Hematopoietic multipotent progenitor cell treated with erythropoietin and hydrocortisone succinate and interleukin-3 and kit ligand, for 6 days (in vitro differentiated cells): Measurements from ENCODE around the gene WDR1.
"Not testable (repeated sequence)": the region's sequence is repeated elsewhere in the genome, so short reads cannot be mapped to it uniquely, and the experiment has no call there.

Experiments used
- DNase-seq: peaks from one replicate; pipeline ENCODE4 v3.0.0-alpha.2; 2015

WDR1 gene

GRCh38 chr4:10130178-10130888 lies 13.7 kb upstream of the WDR1 start:
- no peak for DNase-seq

- no peak for DNase-seq
These were observed 12.9 kb upstream of the WDR1 start for GRCh38 chr4:10129196-10130177.

- no peak for DNase-seq
These were observed 12.2 kb upstream of the WDR1 start for GRCh38 chr4:10128761-10129160.

GRCh38 chr4:10127531-10127930 lies 10.9 kb upstream of the WDR1 start:
- not testable (repeated sequence) for DNase-seq

- DNase-seq, result peak; percentile 48
These were observed 7.8 kb upstream of the WDR1 start for GRCh38 chr4:10124167-10124930.

- peak; percentile 86 for DNase-seq
These were observed 6.9 kb upstream of the WDR1 start for GRCh38 chr4:10123227-10124101.

- no peak for DNase-seq
These were observed 5.8 kb upstream of the WDR1 start for GRCh38 chr4:10122236-10122932.

- DNase-seq, result no peak
These were observed 5.1 kb upstream of the WDR1 start for GRCh38 chr4:10121568-10122208.

- no peak for DNase-seq
These were observed 4.5 kb upstream of the WDR1 start for GRCh38 chr4:10120943-10121567.

GRCh38 chr4:10119773-10120172 lies 3.2 kb upstream of the WDR1 start:
- DNase-seq, result no peak

- no peak for DNase-seq
These were observed 2.7 kb upstream of the WDR1 start for GRCh38 chr4:10119278-10119677.

- DNase-seq, result no peak
These were observed 1.7 kb upstream of the WDR1 start for GRCh38 chr4:10118048-10119004.

GRCh38 chr4:10117359-10118047 lies 904 bp upstream of the WDR1 start:
- DNase-seq, result peak; percentile 64

GRCh38 chr4:10115797-10116568 lies 616 bp downstream of the WDR1 start:
- DNase-seq, result peak; percentile 68

GRCh38 chr4:10115271-10115796 lies 1.3 kb downstream of the WDR1 start:
- no peak for DNase-seq

- no peak for DNase-seq
These were observed 2.0 kb downstream of the WDR1 start for GRCh38 chr4:10114607-10115006.

GRCh38 chr4:10114147-10114546 lies 2.5 kb downstream of the WDR1 start:
- DNase-seq, result no peak
